Body of pancreas (tissue), 4 donors: ENCODE measurements around the gene H2AZ1.

Experiments
- POLR2A ChIP-seq, 3 donors: fragments of 450-650 bp; IDR thresholded peaks; one replicate each; pipeline ENCODE4 v1.6.1; 2016; ENCODE audit warnings: antibody characterized with exemption in 3 of 3, mild to moderate bottlenecking in 2 of 3
- TF ChIP-seq, protein P1 (sequence below), 7 experiments: fragments of 450-650 bp in 4 of 7; fragments of 200-600 bp in 3 of 7; sonication (generic) in 3 of 7; IDR thresholded peaks; one replicate each; pipeline ENCODE4 v1.5.1; 2016 to 2019; ENCODE audit warnings: antibody characterized with exemption in 7 of 7

DNA sequence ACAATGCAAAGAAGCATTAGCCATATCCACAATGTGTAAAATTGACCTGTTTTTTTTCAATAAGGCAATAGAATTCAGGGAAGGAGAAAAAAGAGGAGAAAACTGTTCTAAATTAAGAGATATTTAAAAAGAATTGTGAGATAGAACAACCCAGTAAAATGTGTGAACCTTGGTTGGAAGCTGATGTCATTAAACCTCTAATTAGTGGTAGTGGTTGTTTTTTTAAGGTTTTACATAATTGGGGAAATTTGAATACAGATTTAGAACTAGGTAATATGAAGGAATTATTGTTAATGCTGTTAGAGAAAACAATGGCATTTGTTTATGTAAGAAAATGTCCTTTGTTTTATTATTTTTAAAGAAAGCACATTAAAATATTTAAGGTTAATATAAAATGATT is 15.1 kb upstream of the H2AZ1 start:
- TF ChIP-seq, protein P1, sequence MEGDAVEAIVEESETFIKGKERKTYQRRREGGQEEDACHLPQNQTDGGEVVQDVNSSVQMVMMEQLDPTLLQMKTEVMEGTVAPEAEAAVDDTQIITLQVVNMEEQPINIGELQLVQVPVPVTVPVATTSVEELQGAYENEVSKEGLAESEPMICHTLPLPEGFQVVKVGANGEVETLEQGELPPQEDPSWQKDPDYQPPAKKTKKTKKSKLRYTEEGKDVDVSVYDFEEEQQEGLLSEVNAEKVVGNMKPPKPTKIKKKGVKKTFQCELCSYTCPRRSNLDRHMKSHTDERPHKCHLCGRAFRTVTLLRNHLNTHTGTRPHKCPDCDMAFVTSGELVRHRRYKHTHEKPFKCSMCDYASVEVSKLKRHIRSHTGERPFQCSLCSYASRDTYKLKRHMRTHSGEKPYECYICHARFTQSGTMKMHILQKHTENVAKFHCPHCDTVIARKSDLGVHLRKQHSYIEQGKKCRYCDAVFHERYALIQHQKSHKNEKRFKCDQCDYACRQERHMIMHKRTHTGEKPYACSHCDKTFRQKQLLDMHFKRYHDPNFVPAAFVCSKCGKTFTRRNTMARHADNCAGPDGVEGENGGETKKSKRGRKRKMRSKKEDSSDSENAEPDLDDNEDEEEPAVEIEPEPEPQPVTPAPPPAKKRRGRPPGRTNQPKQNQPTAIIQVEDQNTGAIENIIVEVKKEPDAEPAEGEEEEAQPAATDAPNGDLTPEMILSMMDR (IDR thresholded peaks at IDR 0.05) = no peak
- no peak for TF ChIP-seq POLR2A (IDR thresholded peaks at IDR 0.05)
